Lower leg skin (tissue), 3 donors: ENCODE results near the gene SSR2.

Experiments used
- POLR2A ChIP-seq, 2 donors: fragments of 450-650 bp; IDR thresholded peaks; one replicate each; pipeline ENCODE4 v1.6.1; 2016 to 2017; ENCODE audit warnings: antibody characterized with exemption in 2 of 2, mild to moderate bottlenecking in 1 of 2, moderate library complexity in 1 of 2
- TF ChIP-seq, protein P1 (sequence below), 3 donors: fragments of 450-650 bp; IDR thresholded peaks; one replicate each; pipeline ENCODE4 v1.5.1; 2016; ENCODE audit warnings: antibody characterized with exemption in 3 of 3, mild to moderate bottlenecking in 3 of 3, moderate library complexity in 2 of 3

- TF ChIP-seq, protein P1, sequence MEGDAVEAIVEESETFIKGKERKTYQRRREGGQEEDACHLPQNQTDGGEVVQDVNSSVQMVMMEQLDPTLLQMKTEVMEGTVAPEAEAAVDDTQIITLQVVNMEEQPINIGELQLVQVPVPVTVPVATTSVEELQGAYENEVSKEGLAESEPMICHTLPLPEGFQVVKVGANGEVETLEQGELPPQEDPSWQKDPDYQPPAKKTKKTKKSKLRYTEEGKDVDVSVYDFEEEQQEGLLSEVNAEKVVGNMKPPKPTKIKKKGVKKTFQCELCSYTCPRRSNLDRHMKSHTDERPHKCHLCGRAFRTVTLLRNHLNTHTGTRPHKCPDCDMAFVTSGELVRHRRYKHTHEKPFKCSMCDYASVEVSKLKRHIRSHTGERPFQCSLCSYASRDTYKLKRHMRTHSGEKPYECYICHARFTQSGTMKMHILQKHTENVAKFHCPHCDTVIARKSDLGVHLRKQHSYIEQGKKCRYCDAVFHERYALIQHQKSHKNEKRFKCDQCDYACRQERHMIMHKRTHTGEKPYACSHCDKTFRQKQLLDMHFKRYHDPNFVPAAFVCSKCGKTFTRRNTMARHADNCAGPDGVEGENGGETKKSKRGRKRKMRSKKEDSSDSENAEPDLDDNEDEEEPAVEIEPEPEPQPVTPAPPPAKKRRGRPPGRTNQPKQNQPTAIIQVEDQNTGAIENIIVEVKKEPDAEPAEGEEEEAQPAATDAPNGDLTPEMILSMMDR (IDR thresholded peaks at IDR 0.05): no peak
- no peak for TF ChIP-seq POLR2A (IDR thresholded peaks at IDR 0.05)
Observed at GRCh38 chr1:155969377-155969791, 51.4 kb downstream of the SSR2 start.
